Astrocyte (in vitro differentiated cells and primary cell): ENCODE data around the gene KLK3.

Experiments
- CTCF ChIP-seq: IDR thresholded peaks from 2 replicates; pipeline ENCODE4 v1.5.1; 2011; ENCODE audit warnings: low read depth, mild to moderate bottlenecking, inconsistent platforms, low read length, moderate library complexity; ENCODE audit not compliant: insufficient read depth
- EZH2 ChIP-seq: IDR thresholded peaks from 2 replicates; pipeline ENCODE4 v1.6.1; 2012; ENCODE audit warnings: mild to moderate bottlenecking, low read length, inconsistent platforms; ENCODE audit not compliant: insufficient read depth

- TF ChIP-seq CTCF, result no peak
- no peak for TF ChIP-seq EZH2
Observed at GRCh38 chr19:50843205-50843604, 11.5 kb upstream of the KLK3 start.
